ENCODE results near the gene GID8. TPM values are rescaled to one million over a fixed set of nuclear protein-coding genes. Genes with fewer than 3 reads are reported as not detected.

GID8 gene
- total RNA-seq, 2 experiments from 2014 or later = 39.2 to 42.2 TPM

DNA sequence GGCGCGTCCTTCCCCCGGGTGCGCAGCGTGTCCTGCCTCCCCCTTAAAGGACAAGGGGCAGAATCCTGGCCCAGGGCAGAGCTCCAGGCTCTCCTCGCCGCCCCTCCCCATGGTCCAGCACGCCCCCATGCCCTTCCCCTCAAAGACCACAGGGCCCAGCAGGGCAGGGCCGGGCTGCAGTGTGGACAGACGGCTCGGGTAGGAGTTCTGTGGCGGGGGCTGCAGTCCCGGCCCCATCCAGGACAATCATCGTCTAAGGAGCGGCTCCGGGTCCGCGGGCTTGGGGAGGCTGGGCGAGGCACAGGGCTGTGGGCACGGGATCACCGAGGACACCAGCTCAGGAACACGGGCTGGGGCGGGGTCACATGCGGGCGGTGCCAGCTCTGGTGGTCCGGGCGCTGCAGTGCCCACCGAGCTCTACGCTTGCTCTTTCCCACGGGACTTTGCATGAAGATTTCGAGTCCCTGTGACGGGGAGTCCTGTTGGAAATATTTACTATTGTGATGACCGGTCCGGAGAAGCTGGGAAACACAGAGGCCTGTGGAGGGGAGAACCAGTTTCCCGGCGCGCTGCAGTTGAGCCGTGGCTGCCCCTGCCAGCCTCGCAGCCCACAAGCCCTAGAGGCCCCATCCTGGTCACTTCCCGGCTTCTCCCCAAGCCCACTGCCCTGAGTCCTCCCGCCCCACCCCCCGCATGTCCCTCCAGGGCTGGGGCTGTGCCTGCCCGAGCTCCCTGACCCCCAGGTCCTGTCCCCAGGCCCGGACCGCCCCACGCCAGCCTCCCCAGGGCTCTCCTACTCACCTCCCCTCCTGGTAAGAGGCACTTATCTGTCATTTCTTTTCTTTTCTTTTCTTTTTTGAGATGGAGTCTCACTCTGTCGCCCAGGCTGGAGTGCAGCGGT is 35.1 kb downstream of the GID8 start:
- DNase-seq (no peak), ATAC-seq (no peak)
- TF ChIP-seq, protein P1, sequence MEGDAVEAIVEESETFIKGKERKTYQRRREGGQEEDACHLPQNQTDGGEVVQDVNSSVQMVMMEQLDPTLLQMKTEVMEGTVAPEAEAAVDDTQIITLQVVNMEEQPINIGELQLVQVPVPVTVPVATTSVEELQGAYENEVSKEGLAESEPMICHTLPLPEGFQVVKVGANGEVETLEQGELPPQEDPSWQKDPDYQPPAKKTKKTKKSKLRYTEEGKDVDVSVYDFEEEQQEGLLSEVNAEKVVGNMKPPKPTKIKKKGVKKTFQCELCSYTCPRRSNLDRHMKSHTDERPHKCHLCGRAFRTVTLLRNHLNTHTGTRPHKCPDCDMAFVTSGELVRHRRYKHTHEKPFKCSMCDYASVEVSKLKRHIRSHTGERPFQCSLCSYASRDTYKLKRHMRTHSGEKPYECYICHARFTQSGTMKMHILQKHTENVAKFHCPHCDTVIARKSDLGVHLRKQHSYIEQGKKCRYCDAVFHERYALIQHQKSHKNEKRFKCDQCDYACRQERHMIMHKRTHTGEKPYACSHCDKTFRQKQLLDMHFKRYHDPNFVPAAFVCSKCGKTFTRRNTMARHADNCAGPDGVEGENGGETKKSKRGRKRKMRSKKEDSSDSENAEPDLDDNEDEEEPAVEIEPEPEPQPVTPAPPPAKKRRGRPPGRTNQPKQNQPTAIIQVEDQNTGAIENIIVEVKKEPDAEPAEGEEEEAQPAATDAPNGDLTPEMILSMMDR (IDR thresholded peaks at IDR 0.05) = no peak
- CTCF ChIA-PET = interaction anchor here (0.6 to 1.5 kb wide), 23 partner anchors 8 to 242 kb away, joined by 3 to 17 read pairs (median 3); no protein-coding TSS in a partner anchor
- H3K27ac Mint-ChIP-seq = no peak overlapping the region
- intact Hi-C loops (cut with micrococcal nuclease) = loop anchor here (2.0 kb wide), 1 partner anchor 36 kb away; no protein-coding TSS in a partner anchor
- H3K9me3 Mint-ChIP-seq = no peaks in the 10 kb centered on the region
- H3K27me3 Mint-ChIP-seq = peaks cover 39% of the 10 kb centered on the region
- POLR2A ChIA-PET = interaction anchor here (1.0 to 1.8 kb wide), 3 partner anchors 13 to 178 kb away, joined by 3 to 11 read pairs (median 4); no protein-coding TSS in a partner anchor
- H3K4me3 Mint-ChIP-seq = no peak overlapping the region
- no peaks in the 10 kb centered on the region for H3K36me3 Mint-ChIP-seq (ENCODE audit: low read depth)
- H3K4me1 Mint-ChIP-seq (ENCODE audit: low read depth) = peaks cover 25% of the 10 kb centered on the region

DNA sequence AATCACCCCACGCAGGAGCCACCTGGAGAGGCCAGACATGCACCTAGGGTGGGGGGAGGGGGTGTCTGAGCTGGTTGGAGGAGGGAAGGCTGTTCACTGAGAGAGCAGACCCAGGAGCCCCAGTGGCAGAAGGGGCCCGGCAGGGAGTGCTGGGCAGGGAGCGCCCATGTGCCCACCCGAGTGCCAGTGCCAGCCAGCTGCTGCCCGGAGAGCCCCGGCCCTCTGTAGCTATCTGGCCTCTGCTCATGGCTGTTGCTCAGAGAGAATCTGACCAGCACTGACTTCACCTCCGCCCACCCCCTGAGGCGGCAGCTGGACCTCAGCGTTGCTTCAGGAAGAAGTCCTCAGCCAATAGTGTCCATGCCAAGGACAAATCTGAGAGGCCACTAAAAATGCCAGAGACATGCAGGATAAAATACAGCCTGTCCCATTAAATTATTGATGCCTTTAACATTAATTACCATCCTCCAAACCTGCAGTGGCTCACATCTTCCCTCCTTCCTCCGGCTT is 37.4 kb downstream of the GID8 start:
- Mint-ChIP-seq H3K27ac (no peak overlapping the region), H3K27me3 (peaks cover 53% of the 10 kb centered on the region), H3K9me3 (no peaks in the 10 kb centered on the region), H3K36me3 (ENCODE audit: low read depth) (no peaks in the 10 kb centered on the region), H3K4me3 (no peak overlapping the region), H3K4me1 (ENCODE audit: low read depth) (peaks cover 35% of the 10 kb centered on the region)
- no peak for ATAC-seq
- no peak for DNase-seq
- TF ChIP-seq, protein P1 (IDR thresholded peaks at IDR 0.05) = no peak
- intact Hi-C loops (cut with micrococcal nuclease) = no loop called here
- POLR2A ChIA-PET = interaction anchor here (1.1 kb wide), 1 partner anchor 22 kb away, joined by 3 read pairs; no protein-coding TSS in a partner anchor
- CTCF ChIA-PET = interaction anchor here (0.9 to 1.1 kb wide), 2 partner anchors 86 to 166 kb away, joined by 3 to 4 read pairs; no protein-coding TSS in a partner anchor

DNA sequence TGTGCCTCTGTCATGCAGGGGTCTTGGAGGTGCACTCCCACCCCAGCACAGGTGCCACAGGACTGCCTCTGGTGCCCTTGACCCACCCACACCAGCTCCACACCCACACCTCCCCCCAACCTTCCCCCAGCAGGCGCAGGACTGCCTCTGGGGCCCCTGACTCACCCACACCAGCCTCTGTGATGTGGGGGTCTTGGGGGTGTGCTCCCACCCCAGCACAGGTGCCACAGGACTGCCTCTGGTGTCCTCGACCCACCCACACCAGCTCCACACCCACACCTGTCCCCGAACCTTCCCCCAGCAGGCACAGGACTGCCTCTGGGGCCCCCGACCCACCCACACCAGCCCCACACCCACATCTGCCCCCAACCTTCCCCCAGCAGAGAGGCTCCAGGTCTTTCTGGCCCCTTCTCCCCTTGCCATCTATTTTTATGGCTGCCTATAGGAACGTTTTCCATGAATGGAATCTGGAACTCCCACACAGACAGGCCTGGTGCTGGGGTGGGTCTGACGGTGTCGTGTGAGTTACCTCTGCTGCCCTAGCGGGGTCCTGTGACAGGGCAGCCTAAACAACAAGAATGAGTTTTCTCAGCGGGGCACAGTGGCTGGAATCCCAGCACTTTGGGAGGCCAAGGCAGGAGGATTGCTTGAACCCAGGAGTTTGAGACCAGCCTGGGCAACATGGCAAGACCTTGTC is 38.0 kb downstream of the GID8 start:
- CTCF ChIA-PET = interaction anchor here (0.9 to 1.1 kb wide), 2 partner anchors 87 to 167 kb away, joined by 3 to 4 read pairs; no protein-coding TSS in a partner anchor

DNA sequence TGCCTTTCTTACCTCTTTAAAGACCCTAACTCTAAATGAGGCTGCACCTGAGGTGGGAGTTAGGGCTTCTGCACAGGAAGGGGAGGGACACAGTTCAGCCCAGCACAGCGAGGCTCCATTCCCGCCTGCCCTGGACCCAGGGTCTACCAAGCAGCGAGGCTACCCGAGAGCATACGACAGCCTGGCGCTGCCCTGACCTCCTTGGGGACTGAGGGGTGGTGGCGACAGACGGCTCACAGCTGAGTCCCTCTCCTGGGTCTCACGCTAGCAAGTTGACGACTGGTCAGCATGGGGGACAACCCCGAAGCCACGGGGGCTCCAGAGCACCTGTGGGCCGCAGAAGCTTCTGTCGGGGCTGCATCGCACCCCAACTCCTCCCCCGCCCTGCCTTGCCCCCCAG is 38.9 kb downstream of the GID8 start:
- POLR2A ChIA-PET = interaction anchor here (1.9 to 2.5 kb wide), 2 partner anchors 23 to 32 kb away, joined by 8 to 11 read pairs; no protein-coding TSS in a partner anchor

More for the DNA sequence above, 38.0 kb downstream of the GID8 start:
- intact Hi-C loops (cut with micrococcal nuclease) = no loop called here
- ATAC-seq (no peak), DNase-seq (no peak)
- Mint-ChIP-seq H3K9me3 (no peaks in the 10 kb centered on the region), H3K4me1 (ENCODE audit: low read depth) (peaks cover 38% of the 10 kb centered on the region), H3K4me3 (no peak overlapping the region), H3K27ac (no peak overlapping the region), H3K27me3 (peaks cover 57% of the 10 kb centered on the region), H3K36me3 (ENCODE audit: low read depth) (no peaks in the 10 kb centered on the region)
- POLR2A ChIA-PET = interaction anchor here (1.1 kb wide), 1 partner anchor 23 kb away, joined by 3 read pairs; no protein-coding TSS in a partner anchor
- TF ChIP-seq, protein P1 (IDR thresholded peaks at IDR 0.05) = no peak

More for the DNA sequence above, 38.9 kb downstream of the GID8 start:
- H3K9me3 Mint-ChIP-seq = no peaks in the 10 kb centered on the region
- TF ChIP-seq, protein P1 (IDR thresholded peaks at IDR 0.05) = no peak
- intact Hi-C loops (cut with micrococcal nuclease) = no loop called here
- no peak for ATAC-seq
- H3K36me3 Mint-ChIP-seq (ENCODE audit: low read depth) = no peaks in the 10 kb centered on the region
- no peak overlapping the region for H3K27ac Mint-ChIP-seq
- no peak overlapping the region for H3K4me3 Mint-ChIP-seq
- peaks cover 39% of the 10 kb centered on the region for H3K4me1 Mint-ChIP-seq (ENCODE audit: low read depth)
- peaks cover 55% of the 10 kb centered on the region for H3K27me3 Mint-ChIP-seq
- DNase-seq = no peak
- CTCF ChIA-PET = interaction anchor here (1.1 to 1.3 kb wide), 2 partner anchors 101 to 165 kb away, joined by 3 to 5 read pairs; no protein-coding TSS in a partner anchor
